Muscle of arm (tissue), 12 donors: ENCODE data around the gene WNT6. TPM values are rescaled to one million over a fixed set of nuclear protein-coding genes. Genes with fewer than 3 reads are reported as not detected.

Experiments
- DNase-seq: peaks from one replicate; pipeline ENCODE4 v3.0.0-alpha.2; 2013
- polyA plus RNA-seq, 12 donors: library from polyadenylated mRNA; unstranded; fragments of 120-200 nt; gene quantifications; one replicate each; pipeline ENCODE4 v1.2.1, GENCODE V29; 2013; ENCODE audit not compliant: insufficient read length in 12 of 12

The WNT6 gene
- polyA plus RNA-seq, 12 donors = 0.09 to 9.6 (median 0.78) TPM; not detected in 7

DNA sequence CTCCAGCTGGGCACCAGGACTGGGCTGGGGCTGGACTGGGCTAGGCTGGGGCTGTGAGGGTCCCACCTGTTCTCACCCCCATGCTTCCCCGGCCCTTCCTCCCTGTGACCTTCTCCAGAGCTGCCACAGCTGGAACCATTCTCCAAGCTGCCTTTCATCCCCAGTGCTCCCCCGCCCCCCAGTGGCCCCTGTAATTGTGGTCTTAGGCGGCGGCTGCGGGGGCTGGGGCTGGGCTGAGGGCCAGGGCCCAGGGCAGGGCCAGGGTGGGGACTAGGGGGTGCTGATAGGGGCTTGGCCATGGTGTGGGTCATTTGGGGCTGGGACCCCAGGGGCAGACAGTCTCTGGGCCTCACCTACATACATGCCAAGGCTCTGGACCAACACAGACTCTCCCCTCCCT is 18.3 kb downstream of the WNT6 start:
- no peak for DNase-seq

DNA sequence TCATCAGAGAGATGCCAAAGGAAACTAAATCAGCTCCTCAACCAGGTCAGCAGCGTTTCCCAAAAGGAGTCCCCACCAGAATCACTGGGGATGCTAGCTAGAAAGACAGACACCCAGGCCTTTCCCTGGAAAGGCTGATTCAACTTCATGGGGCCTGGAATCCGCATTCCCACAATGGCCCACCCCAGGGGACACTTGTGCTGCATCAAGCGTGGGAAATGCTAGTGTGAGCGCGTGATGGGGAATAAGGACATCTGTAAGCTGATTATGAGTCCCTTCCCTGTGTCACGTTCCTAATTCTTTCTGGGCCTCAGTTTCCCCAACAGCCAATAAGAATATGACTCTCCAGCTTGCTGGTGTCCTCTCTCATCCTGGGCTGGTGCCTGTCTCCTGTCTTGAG is 18.9 kb downstream of the WNT6 start:
- no peak for DNase-seq

GRCh38 chr2:218878926-218879761 is 19.5 kb downstream of the WNT6 start:
- no peak for DNase-seq

DNA sequence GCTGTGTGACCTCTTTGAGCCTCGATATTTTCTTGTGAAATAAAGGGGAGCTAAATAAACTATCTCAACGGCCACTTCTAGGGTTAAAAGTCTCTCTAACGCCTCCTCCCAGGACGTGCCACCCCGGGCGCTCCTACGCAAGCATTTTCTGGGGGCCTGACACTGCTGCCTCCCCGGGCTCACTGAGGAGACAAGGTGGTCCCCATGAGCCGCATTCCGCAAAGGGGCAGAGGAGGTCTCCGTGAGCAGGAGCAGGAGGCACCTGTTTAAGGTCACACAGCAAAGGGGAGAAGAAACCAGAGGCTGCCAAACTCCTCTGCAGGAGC is 20.1 kb downstream of the WNT6 start:
- DNase-seq = no peak

DNA sequence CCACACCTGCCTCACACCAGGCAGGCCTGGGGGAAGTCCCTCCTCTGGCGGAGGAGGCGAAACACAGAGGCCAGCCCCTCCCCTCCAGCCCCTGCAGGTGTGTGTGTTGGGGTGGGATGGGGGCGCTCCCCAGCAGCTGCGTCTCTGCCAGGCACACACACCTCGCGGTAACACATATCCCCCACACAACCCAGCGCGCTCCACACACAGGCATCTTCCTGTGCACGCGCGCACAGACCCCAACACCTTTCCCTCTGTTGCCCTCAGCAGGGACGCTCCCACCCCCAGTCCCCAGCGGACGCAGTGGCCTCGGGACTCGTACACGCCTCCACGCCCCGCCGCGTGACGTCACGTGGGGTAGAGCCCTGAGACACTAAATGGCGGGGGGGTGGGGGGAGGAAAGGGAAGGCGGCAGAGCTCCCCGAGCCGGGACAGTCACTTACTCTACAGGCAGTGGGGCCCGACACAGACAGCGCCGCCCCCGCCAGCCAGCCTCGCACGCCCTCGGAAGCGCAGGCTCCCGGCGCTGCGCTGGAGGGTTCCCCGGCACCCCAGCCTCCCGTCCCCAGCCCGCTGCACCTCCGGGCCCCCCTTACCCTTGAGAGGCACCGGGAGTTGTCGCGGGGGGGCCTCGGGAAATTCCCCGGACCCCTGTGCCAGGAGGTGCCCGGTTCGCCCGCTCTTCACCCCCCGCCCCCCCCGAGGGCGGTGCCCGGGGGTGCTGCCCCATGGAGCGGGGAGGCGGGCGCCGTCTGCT is 20.7 kb downstream of the WNT6 start, which contains the start of gene WNT10A:
WNT10A (plus strand) TSS at position 751 of the 757 bp plus-strand sequence. CDS start 144 bp downstream, outside the sequence.
- no peak for DNase-seq

DNA sequence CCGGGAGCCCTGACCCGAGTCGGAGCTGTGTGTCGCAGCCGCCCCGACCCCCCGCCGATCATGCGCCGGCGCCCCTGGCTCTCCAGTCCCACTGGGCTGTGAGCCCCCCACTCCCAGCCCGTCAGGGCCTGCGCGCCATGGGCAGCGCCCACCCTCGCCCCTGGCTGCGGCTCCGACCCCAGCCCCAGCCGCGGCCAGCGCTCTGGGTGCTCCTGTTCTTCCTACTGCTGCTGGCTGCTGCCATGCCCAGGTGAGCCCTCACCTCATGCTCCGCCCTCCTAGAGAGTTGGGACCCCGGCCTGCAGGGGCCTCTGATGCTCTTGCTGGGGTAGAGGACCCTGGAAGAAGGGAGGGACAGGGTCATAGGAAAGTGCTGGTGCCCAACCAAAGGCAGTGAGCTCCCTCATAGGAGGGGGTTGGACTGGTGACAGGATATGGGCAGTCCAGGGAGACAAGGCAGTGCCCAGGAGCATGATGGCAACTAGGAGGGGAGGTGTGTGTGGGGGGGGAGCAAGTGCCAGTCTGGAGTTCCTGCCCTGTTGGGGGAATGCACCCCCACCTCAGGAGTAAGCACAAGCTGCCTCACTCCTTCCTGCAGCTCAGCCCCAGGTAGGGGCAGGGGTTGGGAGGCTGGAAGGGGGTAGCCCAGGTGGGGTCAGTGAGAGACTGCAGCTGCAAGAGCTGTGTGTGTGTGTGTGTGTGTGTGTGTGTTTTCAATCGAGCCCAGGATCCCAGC is 21.4 kb downstream of the WNT6 start:
- no peak for DNase-seq

DNA sequence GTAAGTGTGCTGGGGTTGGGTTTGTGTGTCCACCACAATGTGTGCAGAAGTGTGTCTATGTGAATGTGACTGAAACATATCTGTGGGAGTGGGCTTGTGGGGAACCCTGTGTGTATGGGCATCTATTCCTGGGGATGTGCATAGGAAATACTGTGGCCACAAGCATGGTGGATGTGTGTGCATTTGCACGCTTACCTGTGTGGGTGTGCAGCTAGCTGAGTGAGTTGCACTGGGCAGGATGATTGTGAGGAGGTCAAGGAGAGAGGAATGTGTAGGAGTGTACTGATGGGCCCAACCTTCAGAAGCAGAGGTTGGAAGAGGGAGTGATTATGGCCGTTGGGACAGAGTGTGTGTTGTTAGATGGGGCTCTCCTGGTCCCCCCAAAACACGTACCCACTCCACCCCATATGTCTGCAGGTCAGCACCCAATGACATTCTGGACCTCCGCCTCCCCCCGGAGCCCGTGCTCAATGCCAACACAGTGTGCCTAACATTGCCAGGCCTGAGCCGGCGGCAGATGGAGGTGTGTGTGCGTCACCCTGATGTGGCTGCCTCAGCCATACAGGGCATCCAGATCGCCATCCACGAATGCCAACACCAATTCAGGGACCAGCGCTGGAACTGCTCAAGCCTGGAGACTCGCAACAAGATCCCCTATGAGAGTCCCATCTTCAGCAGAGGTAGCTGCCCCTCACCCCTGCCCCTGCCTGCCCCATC is 22.3 kb downstream of the WNT6 start:
- DNase-seq = no peak

- no peak for DNase-seq
Observed at GRCh38 chr2:218882461-218882816, 22.8 kb downstream of the WNT6 start.

DNA sequence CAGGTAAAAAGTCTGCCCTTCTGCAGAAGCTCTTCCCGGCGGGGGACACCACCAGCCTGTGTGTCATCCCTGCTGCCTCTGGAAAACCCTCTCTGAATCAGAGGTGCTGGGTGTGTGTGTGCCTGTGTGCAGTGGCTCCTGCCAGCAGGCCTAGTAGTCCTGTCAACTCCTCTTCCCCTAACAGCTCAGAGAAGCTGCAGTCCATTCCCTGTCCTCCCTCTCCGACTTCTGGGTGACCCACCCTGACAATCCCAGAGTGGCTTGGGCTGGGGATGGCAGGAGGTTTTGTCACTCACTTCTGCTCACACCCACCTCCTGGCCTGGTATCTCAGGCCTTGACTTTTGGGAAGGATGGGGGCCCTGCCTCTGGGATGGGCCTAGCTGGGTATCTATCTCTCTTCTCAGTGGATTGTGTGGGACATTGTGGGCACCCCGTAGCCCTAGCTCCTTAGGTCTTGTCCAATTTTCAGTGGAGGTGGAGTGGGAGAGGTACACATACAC is 23.3 kb downstream of the WNT6 start:
- no peak for DNase-seq

DNA sequence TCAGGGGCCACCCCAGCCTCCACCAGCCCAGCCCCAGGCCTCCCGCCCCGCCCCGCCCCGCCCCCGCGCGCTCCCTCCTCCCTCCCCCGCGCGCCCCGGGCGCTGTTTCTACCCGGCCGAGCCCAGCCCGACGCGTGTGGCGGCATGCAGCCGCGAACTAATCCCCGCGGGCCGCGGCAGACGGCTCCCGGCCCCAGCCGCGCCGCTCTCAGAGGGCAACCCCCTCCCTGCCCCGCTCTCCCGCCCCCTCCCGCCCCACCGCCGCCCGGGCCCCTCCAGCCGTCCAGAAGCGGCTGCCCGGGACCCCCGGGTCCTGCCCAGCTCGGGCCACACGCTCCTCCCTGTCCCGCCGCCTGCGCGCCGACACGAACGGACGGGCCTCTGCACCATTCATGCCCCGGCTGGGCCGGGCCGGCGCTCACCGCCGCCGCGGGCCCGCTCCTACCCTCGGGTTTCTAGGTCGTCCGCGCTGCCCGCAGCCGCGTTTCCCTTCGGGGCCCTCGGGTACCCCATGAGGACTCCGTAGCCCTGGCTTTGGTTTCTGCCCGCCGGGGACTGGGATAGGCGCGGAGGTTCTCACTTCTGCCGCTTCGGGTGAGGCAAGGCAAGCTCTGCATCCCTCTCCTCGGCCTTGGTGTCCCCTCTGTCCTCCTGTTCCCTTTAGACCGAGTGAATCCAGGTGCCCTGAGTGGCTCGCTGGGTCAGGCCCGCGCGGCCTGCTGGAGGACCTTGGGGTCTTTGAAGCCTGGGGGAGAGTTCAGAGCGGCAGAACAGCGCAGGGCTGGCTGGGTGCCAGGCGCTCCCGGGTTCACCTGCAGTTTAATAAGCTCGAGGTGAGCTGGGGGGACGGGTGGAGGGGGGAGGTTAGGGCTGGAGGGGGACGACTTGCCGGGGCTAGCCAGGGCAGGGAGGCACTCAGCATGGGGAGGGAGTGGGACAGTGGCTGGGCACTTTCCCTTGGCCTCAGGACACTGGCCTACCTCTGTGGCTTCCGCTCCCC is 24.2 kb downstream of the WNT6 start:
- no peak for DNase-seq

- DNase-seq = no peak
Observed at GRCh38 chr2:218884519-218884918, 24.9 kb downstream of the WNT6 start.

GRCh38 chr2:218885981-218886947 is 26.7 kb downstream of the WNT6 start:
- DNase-seq = peak; percentile 40

- no peak for DNase-seq
Observed at GRCh38 chr2:218887079-218887478, 27.5 kb downstream of the WNT6 start.

- no peak for DNase-seq
Observed at GRCh38 chr2:218888341-218888740, 28.7 kb downstream of the WNT6 start.

- no peak for DNase-seq
Observed at GRCh38 chr2:218889937-218890336, 30.3 kb downstream of the WNT6 start.

GRCh38 chr2:218890369-218890768 is 30.8 kb downstream of the WNT6 start:
- DNase-seq = no peak

DNA sequence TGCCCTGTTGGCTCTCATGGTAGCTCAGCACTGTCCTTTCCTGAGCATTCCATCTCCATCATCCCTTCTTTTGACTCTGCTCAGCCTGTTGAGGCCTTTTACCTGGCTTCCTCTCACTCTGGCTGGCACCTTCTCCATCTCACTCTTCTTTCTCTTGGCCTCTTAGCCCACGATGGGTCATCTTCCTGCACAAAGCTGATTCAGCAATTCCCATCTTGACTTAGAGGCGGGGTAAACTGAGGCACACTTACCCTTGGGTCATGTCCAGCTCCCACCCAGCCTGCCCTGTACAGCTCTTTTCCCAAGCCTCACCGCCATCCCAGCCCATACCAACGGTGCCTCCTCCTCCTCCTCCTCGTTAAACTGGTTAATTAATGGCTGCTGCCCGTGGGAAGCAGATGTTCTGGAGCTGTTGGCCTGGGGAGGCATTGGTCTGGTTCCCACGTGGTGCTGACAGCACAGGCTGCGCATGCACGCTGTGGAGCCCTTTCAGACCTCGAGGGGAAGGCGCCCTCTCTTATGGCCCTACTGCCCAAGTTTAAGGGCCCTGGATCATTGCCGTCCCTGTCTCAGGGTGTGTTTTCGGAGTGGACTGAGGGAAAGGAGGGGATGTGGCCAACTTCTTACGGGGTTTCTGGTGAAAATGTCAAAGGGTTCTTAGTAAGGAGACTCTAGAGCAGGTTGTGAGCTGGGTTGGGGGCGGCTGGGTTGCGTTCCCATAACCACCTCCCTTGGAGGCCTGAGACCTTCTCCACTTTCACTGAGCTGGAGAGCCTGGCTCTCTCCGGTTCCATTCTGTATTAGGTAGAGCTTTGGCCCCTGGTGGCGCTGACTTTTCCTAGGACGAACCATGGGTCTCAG is 31.9 kb downstream of the WNT6 start:
- no peak for DNase-seq

DNA sequence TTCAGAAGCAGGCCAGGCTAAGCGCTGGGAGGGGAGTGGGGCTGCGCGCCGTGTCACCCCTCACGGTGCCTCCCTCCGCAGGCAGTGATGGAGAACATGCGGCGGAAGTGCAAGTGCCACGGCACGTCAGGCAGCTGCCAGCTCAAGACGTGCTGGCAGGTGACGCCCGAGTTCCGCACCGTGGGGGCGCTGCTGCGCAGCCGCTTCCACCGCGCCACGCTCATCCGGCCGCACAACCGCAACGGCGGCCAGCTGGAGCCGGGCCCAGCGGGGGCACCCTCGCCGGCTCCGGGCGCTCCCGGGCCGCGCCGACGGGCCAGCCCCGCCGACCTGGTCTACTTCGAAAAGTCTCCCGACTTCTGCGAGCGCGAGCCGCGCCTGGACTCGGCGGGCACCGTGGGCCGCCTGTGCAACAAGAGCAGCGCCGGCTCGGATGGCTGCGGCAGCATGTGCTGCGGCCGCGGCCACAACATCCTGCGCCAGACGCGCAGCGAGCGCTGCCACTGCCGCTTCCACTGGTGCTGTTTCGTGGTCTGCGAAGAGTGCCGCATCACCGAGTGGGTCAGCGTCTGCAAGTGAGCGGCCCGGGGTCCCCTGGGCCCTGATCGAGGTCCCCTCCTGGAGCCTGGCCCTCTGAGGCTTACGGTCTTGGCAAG is 33.2 kb downstream of the WNT6 start:
- no peak for DNase-seq
